ENCODE measurements around the gene ACTN1.

Gene ACTN1

GRCh38 chr14:68932231-68932630, 46.9 kb downstream of the ACTN1 start:
- DNase-seq = no peak

DNA sequence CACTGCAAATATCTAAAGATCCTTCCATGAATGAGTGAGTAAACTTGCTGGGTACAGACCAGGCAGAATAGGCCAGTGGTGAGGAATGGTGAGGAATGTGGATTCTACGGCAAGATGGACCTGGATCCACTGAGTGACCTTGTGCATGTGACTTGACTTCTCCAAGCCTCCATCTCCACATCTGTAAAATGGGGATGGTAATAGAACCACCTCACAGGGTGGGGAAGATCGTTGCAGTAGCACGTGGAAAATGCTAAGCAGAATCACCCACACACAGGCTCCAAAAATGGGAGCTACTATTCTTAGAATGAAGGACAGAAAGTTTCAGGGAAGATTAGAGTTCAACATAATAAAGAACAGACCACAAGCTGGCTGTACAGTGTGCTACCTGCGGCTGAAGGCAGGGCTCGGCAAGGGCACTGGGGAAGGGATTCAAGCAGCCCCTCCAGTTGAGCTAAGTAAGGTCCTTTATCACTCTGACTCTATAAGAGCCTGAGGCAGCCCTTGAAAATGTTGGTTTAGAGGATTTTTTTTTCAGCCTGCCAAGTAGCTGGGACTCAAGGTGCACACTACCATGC, 47.5 kb downstream of the ACTN1 start:
- DNase-seq = no peak

DNA sequence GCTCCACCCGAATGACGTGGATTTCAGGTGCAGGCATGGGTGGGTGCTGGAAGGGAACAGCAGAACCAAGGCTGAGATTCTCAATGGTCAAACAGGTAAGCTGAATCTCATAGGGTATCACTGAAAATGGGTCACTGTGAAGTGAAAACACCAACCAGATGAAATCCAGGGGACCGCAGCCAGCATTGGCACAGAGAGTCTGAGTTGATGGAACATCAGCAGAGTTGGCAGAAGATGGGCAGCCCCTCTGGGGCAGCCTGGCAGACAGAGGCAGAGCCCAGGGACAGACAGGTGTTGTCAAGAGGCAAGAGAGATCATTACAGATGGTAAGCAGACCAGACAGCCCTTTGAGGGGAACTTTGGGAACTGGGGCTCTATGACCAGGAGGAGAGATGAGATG, 48.0 kb downstream of the ACTN1 start:
- DNase-seq = no peak

GRCh38 chr14:68929623-68930307, 49.3 kb downstream of the ACTN1 start:
- DNase-seq = no peak

DNA sequence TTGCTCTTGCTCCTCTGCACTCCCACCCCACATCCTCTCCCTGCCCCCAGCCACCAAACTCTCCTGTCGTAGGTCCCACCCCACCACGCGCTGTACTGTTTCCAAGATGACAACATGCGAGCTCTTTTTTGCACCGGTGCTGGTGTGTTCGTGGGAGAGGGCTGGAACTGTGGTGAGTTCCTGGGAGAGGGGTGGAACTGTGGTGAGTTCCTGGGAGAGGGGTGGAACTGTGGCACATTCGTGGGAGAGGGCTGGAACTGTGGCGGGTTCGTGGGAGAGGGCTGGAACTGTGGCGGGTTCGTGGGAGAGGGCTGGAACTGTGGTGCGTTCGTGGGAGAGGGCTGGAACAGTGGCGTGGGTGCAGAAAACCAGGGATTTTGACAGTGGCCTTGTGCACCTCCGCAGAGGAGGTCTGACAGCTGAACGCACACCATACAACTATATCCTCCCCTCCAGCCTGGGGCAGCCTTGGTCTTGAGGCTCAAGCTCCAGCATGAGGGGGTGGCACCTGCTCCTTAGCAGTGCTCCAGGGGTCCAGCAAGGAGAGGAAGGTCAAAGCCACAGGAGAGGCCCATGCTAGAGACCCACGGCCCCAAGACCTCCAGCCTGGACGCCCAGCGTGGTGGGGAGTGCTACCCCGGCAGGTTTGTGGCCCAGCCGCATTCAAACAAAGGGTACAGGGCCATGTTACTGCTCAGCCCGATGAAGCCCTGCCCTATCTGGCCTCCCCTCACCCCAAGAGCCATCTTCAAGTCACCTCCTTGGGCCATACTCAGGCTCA, 50.1 kb downstream of the ACTN1 start:
- DNase-seq = no peak

- no peak for DNase-seq
These were observed 51.0 kb downstream of the ACTN1 start for GRCh38 chr14:68927956-68928675.

DNA sequence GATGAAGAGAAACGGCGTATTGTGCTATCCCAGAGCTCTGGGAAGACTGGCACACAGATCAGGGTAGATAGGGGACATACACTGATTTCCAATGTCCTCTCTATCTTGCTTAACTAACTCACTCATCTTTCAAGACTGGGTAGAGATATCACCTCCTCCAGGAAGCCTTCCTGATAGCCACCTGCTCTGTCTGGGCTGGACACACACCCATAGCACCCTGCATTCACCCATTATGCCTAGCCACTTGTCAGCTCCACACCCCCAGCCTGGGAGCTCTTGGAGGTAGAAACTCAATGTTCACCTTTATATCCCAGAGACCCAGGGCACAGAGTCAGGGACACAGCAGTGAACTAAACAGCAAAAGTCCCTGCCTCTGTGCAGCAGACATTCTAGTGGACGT, 52.0 kb downstream of the ACTN1 start:
- DNase-seq = no peak

GRCh38 chr14:68926236-68926635, 52.9 kb downstream of the ACTN1 start:
- DNase-seq = no peak

GRCh38 chr14:68925373-68925772, 53.7 kb downstream of the ACTN1 start:
- DNase-seq = no peak

DNA sequence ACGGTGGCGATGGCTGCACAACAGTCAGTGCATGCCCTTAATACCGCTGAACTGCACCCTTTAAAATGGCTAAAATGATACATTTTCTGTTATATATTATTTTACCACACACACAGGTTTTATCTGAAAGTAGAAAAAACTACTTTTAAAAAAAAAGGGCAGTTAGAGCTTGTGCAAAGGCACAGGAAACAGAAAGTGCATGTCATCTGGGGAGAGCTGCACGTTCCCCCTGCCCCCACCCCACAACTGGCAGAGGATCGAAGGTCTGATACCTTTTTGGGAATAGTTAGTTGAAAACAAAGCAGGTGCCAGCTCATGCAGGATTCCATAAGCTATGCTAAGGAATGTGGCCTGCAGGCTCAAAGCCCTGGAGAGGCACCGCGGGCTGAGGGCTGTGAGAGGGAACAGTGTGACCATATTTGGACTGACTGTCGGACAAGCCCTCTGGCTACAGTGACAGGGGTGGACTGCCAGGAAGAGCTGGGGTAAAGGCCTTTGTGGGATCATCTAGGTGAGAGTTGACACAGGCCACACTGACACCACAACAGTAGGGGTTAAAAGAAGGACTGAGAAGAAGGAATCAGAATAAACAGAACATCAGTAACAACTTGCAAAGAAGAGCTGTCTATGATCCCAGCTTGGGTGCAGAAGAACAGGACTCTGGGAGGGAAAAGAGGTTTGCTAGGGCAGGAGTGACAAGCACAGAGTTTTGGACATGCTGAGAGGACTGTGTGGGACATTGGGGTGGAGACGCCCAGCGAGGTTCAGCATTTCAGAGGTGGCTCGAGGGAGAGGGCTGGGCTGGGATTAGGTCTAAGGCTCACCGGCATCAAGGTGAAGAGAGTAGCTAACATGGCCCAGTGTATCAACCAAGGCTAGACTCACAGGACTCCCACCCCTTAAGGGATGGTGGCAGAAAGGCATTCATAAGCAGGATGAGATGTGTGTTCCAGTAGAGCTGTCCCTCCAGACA, 54.6 kb downstream of the ACTN1 start:
- no peak for DNase-seq

DNA sequence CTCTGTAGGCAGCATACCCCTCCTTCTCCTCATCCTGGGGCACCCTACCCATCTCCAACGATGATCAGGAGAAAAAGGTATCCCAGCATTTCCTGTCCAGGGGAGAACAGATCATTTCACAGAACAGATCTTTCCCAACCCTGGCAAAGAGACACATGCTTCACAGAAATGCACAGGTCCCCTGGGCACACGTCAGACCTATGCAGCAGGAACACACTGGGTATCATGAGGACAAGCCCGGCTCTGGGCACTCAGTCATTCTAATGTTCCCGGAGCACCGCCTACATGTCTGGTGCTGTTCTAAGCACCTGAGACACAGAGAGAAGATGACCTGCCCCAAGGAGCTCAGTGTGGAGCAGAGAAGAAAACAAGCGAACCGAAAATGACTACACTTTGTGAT, 56.2 kb downstream of the ACTN1 start:
- no peak for DNase-seq

- no peak for DNase-seq
These were observed 56.9 kb downstream of the ACTN1 start for GRCh38 chr14:68922201-68922621.

DNA sequence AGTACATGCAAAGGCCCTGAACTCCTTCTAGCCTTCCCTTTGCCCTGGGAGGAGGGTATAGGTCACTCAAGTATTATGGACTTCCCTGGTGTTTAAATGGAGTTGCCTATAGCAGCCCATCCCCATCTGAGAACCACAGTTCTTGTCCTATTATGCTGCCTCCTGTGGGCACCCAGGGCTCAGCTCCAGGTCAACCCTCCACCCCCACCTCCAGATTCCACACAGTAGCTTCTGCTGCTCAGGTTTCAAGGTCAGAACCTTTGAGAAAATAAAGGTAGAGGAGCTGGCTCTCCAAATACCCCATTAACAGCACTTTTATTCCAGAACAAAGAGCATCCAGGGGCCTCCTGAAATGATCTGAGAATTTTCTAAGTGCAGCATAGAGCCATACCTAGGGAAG, 57.4 kb downstream of the ACTN1 start:
- DNase-seq = no peak

- no peak for DNase-seq
These were observed 58.1 kb downstream of the ACTN1 start for GRCh38 chr14:68921049-68921448.

DNA sequence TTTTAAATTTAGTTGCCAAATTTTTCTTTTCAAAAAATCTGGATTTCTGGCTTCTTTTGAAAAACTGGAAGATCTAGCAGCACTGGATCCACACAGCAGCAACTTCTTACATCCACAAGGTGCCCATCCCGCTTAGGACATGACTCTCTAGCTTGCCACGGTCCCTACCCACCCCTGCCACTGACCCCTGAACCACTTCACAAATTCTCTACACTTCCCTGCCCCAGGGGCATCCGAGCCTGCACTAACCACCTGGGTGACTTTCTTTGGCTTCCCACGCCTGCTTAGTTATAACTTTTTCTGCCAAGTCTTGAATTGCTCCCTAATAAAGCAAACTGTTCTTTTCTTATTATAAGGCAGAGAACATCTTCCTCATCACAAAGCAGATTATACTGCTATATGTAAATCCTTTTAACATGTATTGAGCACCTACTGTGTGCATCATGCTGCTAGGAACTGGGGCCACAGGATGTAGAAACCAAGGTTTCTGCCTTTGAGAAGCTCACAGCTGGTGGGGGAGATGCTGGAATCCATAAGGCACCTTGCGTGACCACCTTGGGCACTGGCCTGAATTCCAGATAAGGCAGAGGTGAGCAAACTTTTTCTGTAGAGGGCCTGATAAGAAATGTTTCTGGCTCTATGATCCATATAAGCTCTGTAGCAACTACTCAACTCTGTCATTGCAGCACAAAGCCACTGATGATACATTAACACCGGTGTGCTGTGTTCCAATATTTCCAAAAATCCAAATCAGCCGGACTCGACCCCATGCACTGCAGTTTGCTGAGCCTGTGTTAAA, 59.8 kb downstream of the ACTN1 start:
- DNase-seq = no peak

DNA sequence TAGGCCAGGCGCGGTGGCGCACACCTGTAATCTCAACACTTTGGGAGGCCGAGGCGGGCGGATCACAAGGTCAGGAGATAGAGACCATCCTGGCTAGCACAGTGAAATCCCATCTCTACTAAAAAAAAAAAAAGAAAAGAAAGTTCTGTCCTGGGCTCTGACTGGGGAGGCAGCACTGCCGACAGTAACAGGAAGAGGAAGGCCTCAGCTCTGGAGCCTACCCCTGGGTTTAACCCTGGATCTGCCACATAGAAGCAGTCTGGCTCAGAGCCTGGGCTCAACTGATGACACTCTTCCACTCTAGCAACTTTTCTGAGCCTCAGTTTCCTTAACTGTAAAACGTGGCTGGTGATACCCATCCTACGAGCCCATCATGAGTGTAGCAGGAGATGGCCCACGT, 60.5 kb downstream of the ACTN1 start:
- DNase-seq = no peak

DNA sequence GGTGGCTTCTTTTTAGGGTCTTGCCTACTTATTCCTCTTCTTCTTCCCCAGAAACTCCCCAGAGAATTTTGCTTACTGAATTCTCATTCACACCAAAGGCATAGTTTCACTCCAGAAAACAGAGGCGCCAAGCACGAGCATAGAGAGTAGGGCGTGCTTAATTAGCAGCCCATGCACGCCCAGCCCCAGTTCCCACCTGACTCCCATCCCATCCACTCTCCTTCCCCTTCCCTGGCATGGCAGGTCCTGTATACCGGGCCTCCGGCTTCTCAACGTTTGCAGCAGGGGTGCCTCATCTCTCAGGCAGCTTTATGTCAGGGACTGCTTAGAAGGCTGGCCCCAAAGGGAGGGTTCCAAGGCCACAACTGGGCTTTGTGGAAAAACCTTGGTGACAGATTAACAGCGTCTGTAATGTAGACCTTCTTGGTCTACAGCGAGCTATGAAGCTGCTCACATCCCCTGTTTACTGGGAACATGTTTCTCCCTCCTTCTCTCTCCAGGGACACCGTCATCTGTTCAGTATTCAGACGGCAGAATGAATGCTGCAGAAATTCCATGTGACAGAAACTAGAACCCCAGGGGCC, 62.7 kb downstream of the ACTN1 start:
- DNase-seq = no peak

DNA sequence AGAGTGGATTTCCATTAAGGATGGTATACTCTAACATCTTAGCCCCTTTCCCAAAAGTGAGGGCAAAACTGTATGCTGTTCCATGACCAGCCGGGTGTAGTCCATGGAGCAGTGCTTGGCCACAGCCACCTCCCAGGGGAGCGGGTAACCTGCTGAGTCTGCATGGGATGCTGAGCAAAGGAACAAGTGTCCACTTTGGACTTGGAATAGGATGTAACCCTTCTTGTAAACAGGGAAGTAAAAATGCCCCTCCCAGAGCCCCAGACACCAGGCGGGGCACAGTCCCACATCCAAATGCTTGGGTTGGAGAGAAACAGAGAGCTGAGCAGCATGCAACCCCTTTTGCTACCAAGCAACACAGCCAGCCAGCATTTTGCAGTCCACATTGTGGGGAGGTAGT, 65.6 kb downstream of the ACTN1 start:
- no peak for DNase-seq

GRCh38 chr14:68911594-68912227, 67.4 kb downstream of the ACTN1 start:
- DNase-seq = peak; percentile 90

- DNase-seq = no peak
These were observed 68.6 kb downstream of the ACTN1 start for GRCh38 chr14:68910540-68910939.

DNA sequence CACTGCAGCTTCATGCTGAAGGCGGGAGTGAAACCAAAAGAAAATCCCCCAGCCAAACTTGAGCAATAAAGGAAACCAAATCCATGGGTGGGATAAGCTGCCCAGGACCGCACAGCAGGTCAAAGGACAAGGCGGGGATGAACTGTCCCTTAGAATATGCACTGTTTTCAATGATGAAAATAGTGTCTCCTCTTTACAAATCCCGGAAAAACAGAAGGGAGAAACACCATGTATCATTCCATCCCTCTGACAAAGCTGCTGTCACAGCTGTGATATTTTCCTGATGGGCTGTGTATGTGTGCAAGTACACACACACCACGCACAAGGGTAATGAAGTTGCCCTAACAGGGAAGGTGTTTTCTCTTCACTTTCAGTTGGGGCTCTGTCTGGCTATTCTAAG, 70.3 kb downstream of the ACTN1 start:
- no peak for DNase-seq

Measured in NCI-H1694 treated with DMSO at 0.1 percent for 48 hours (cell line).